Endothelial cell of umbilical vein (primary cell): Measurements from ENCODE around the gene STRN3. TPM values are rescaled to one million over a fixed set of nuclear protein-coding genes. Genes with fewer than 3 reads are reported as not detected.

ENCODE experiments used
- BruUV-seq: library from RNA; stranded (reverse); fragments of 400-500 nt; replicated peaks from 2 replicates; lab custom pipeline; 2021; lab: Mats Ljungman, UMichigan
- CTCF ChIA-PET: fragments of 300-600, 350-600 bp; sonication (Branson Sonifier 250); formaldehyde crosslinking; loops from one replicate; lab custom pipeline; 2021; ENCODE audit warnings: antibody characterized with exemption, inconsistent platforms; lab: Charles Lee
- POLR2A ChIA-PET: fragments of 300-600, 350-600 bp; sonication (Branson Sonifier 250); formaldehyde crosslinking; loops from one replicate; lab custom pipeline; 2021; ENCODE audit warnings: antibody characterized with exemption, inconsistent platforms; lab: Charles Lee
- DNase-seq: peaks from one replicate; pipeline ENCODE4 v3.0.0-alpha.2; 2011; ENCODE audit warnings: low read depth, low spot score
- FAIRE-seq: peaks from 2 replicates; lab custom pipeline; 2011; peaks lifted over from hg19 to GRCh38; lab: Jason Lieb, UNC
- H2AFZ ChIP-seq: 2 replicates; pipeline ENCODE4 v1.6.0; 2012; ENCODE audit warnings: low read depth, low read length, control low read depth, inconsistent platforms
- H3K27ac ChIP-seq: 2 replicates; pipeline ENCODE4 v1.5.1; 2011; ENCODE audit warnings: low read depth, mild to moderate bottlenecking, control low read depth, low read length, moderate library complexity; ENCODE audit not compliant: insufficient read depth
- H3K27me3 ChIP-seq, 2 experiments: 2 replicates each; pipeline versions ENCODE4 v1.6.0 to v1.6.1; 2011; ENCODE audit warnings: low read length in 2 of 2, mixed read lengths in 1 of 2; ENCODE audit not compliant: control insufficient read depth in 2 of 2, insufficient read depth in 2 of 2
- H3K36me3 ChIP-seq, 2 experiments: 2 replicates in 1 of 2; 3 replicates in 1 of 2; pipeline ENCODE4 v1.5.1; 2011; ENCODE audit warnings: low read length in 2 of 2, mild to moderate bottlenecking in 1 of 2, moderate library complexity in 1 of 2; ENCODE audit not compliant: control insufficient read depth in 2 of 2, insufficient read depth in 2 of 2; ENCODE audit errors: extremely low read depth in 1 of 2
- H3K4me1 ChIP-seq: 3 replicates; pipeline ENCODE4 v1.5.1; 2011; ENCODE audit warnings: mild to moderate bottlenecking, low read length; ENCODE audit not compliant: control insufficient read depth, insufficient read depth; ENCODE audit errors: extremely low read depth
- H3K4me2 ChIP-seq: 2 replicates; pipeline ENCODE4 v1.6.1; 2011; ENCODE audit warnings: low read length, control low read depth, mixed read lengths; ENCODE audit not compliant: insufficient read depth
- H3K4me3 ChIP-seq, 3 experiments: fragments of 200-600 bp in 1 of 3; sonication (generic), shearing (Covaris generic) in 1 of 3; replicated peaks in 1 of 3; 2 replicates each; pipeline ENCODE4 v1.5.1; 2011 to 2016; ENCODE audit warnings: control low read depth in 3 of 3, low read length in 3 of 3, mild to moderate bottlenecking in 2 of 3, inconsistent platforms in 1 of 3, low read depth in 1 of 3, moderate library complexity in 1 of 3; ENCODE audit not compliant: insufficient read depth in 1 of 3
- H3K79me2 ChIP-seq: 2 replicates; pipeline ENCODE4 v1.6.0; 2012; ENCODE audit warnings: low read length, inconsistent platforms; ENCODE audit not compliant: control insufficient read depth, insufficient read depth
- H3K9ac ChIP-seq: replicated peaks from 2 replicates; pipeline ENCODE3; 2011; ENCODE audit warnings: low read length, control low read depth; ENCODE audit not compliant: insufficient read depth; ENCODE audit errors: extremely low read depth
- H3K9me1 ChIP-seq: replicated peaks from 3 replicates; pipeline ENCODE4 v1.6.0; 2011; ENCODE audit warnings: mild to moderate bottlenecking, low read length; ENCODE audit not compliant: control insufficient read depth, insufficient read depth; ENCODE audit errors: extremely low read depth
- H3K9me3 ChIP-seq: replicated peaks from 2 replicates; pipeline ENCODE4 v1.5.1; 2012; ENCODE audit warnings: low read length, inconsistent platforms; ENCODE audit not compliant: control insufficient read depth, insufficient read depth
- H4K20me1 ChIP-seq: replicated peaks from 2 replicates; pipeline ENCODE3; 2011; ENCODE audit warnings: mild to moderate bottlenecking, low read length; ENCODE audit not compliant: control insufficient read depth, insufficient read depth; ENCODE audit errors: extremely low read depth
- EZH2 ChIP-seq: IDR thresholded peaks from 2 replicates; pipeline ENCODE4 v1.6.1; 2012; ENCODE audit warnings: borderline replicate concordance, low read depth, mild to moderate bottlenecking, moderate library complexity, low read length, inconsistent platforms; ENCODE audit not compliant: severe bottlenecking
- FOS ChIP-seq: IDR thresholded peaks from 2 replicates; pipeline ENCODE4 v1.6.1; 2011; ENCODE audit warnings: mild to moderate bottlenecking, low read length, moderate library complexity, borderline replicate concordance; ENCODE audit not compliant: insufficient read depth
- GATA2 ChIP-seq: IDR thresholded peaks from 2 replicates; pipeline ENCODE4 v1.7.0; 2011; ENCODE audit warnings: low read depth, mild to moderate bottlenecking, moderate library complexity, mixed read lengths, low read length; ENCODE audit not compliant: insufficient read length, insufficient read depth
- JUN ChIP-seq: IDR thresholded peaks from 2 replicates; pipeline ENCODE4 v1.6.1; 2011; ENCODE audit warnings: borderline replicate concordance, low read depth; ENCODE audit not compliant: insufficient read length, insufficient read depth
- MYC ChIP-seq: IDR thresholded peaks from one replicate; pipeline ENCODE4 v1.6.1; 2011; ENCODE audit warnings: mild to moderate bottlenecking, low read depth, low read length
- POLR2A ChIP-seq: IDR thresholded peaks from 2 replicates; pipeline ENCODE4 v1.6.1; 2012; ENCODE audit warnings: low read depth, mild to moderate bottlenecking, control low read depth, low read length
- POLR2AphosphoS5 ChIP-seq: IDR thresholded peaks from 2 replicates; pipeline ENCODE4 v1.6.1; 2012; ENCODE audit warnings: low read depth, mild to moderate bottlenecking, control low read depth, low read length, moderate library complexity; ENCODE audit not compliant: insufficient read depth
- dilution Hi-C: fragments of 300-500 bp; cut with MboI; formaldehyde crosslinking; loops from one replicate; pipeline ENCODE4 v1.15.0; 2019; ENCODE audit warnings: low sequenced_read_pairs; ENCODE audit not compliant: extremely low pct_ligation_motif_present
- intact Hi-C: fragments of 100-400 bp; cut with micrococcal nuclease; formaldehyde crosslinking; loops from one replicate; pipeline ENCODE4 v1.10.0; 2022
- polyA plus RNA-seq, 4 experiments: library from polyadenylated mRNA; depleted of rRNA in 3 of 4; stranded (reverse) in 3 of 4; unstranded in 1 of 4; fragments of >200 nt; gene quantifications; 2 replicates each; pipeline versions ENCODE4 v1.2.1 to v1.2.3, GENCODE V29; 2011 to 2012; ENCODE audit warnings: missing spikeins in 1 of 4
- total RNA-seq: library from RNA; stranded (reverse); gene quantifications from 2 replicates; pipeline ENCODE4 v1.2.3, GENCODE V29; 2021
- TF ChIP-seq, protein P1 (sequence below): IDR thresholded peaks from 2 replicates; pipeline ENCODE4 v1.6.1; 2011; ENCODE audit not compliant: insufficient read depth, insufficient read length
- TF ChIP-seq, protein P2 (sequence below), 2 donors: IDR thresholded peaks; 1 replicate in 1 of 2; 2 replicates in 1 of 2; pipeline ENCODE4 v1.5.1; 2011; ENCODE audit warnings: low read length in 2 of 2, mild to moderate bottlenecking in 2 of 2, moderate library complexity in 2 of 2, control low read depth in 1 of 2, inconsistent platforms in 1 of 2, low read depth in 1 of 2; ENCODE audit not compliant: insufficient read depth in 1 of 2; ENCODE audit errors: extremely low read depth in 1 of 2

Gene STRN3
- total and polyA plus RNA-seq, 2 donors (not counting 3 experiments of a cell fraction or from before 2014, with no cell fraction given) = 8.4 to 35.1 TPM

DNA sequence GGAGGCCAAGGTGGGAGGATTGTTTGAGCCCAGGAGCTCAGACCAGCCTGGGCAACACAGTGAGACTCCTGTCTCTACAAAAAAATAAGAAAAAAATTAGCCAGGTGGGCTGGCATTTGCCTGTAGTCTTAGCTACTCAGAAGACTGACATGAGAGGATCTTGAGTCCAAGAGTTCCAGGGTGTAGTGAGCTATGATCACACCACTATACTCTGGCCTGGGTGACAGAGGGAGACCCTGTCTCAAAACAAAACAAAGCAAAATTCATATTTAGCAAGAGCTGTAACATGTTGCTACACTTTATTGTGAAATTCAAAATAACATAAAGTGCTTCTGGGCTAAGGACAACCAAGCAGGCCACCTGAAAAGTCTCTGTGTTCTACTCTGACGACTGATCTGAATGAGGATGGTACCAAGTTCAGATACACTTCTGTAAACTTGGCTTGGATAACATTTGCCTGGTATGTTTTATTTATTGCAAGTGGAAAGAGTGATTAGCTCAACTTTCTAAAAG lies 11.6 kb upstream of the STRN3 start:
- DNase-seq = no peak
- no peaks in the 10 kb centered on the region for H3K27me3 ChIP-seq

More for the DNA sequence above, 11.6 kb upstream of the STRN3 start:
- ChIA-PET CTCF (interaction anchor here (1.3 to 2.6 kb wide), 5 partner anchors 9 to 57 kb away, joined by 3 to 21 read pairs (median 7); partner anchors contain the start of genes AP4S1 and STRN3), POLR2A (interaction anchor here (2.3 kb wide), 1 partner anchor 11 kb away, joined by 26 read pairs; the partner anchor contains the start of gene STRN3)
- Histone ChIP-seq H3K4me2 (peak overlapping the region; percentile 34), H3K9me1 (no peaks in the 10 kb centered on the region), H3K36me3 (no peaks in the 10 kb centered on the region), H4K20me1 (no peaks in the 10 kb centered on the region), H3K4me3 (no peak overlapping the region), H3K27ac (no peak overlapping the region), H3K9ac (no peak overlapping the region), H3K9me3 (no peaks in the 10 kb centered on the region), H3K4me1 (peaks cover 21% of the 10 kb centered on the region), H3K79me2 (no peaks in the 10 kb centered on the region), H2AFZ (no peak overlapping the region)
- intact Hi-C loops (loop anchor here (1.0 kb wide), 2 partner anchors 11 to 57 kb away; partner anchors contain the start of gene STRN3), dilution Hi-C loops (no loop called here)
- FAIRE-seq = no peak
- no TSS peak for BruUV-seq
- no peak for TF ChIP-seq POLR2AphosphoS5
- TF ChIP-seq JUN = no peak
- TF ChIP-seq, protein P1, sequence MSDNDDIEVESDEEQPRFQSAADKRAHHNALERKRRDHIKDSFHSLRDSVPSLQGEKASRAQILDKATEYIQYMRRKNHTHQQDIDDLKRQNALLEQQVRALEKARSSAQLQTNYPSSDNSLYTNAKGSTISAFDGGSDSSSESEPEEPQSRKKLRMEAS = no peak
- TF ChIP-seq MYC = no peak
- no peak for TF ChIP-seq POLR2A
- TF ChIP-seq FOS = no peak
- TF ChIP-seq EZH2 = no peak
- no peak for TF ChIP-seq GATA2
- TF ChIP-seq, protein P2, sequence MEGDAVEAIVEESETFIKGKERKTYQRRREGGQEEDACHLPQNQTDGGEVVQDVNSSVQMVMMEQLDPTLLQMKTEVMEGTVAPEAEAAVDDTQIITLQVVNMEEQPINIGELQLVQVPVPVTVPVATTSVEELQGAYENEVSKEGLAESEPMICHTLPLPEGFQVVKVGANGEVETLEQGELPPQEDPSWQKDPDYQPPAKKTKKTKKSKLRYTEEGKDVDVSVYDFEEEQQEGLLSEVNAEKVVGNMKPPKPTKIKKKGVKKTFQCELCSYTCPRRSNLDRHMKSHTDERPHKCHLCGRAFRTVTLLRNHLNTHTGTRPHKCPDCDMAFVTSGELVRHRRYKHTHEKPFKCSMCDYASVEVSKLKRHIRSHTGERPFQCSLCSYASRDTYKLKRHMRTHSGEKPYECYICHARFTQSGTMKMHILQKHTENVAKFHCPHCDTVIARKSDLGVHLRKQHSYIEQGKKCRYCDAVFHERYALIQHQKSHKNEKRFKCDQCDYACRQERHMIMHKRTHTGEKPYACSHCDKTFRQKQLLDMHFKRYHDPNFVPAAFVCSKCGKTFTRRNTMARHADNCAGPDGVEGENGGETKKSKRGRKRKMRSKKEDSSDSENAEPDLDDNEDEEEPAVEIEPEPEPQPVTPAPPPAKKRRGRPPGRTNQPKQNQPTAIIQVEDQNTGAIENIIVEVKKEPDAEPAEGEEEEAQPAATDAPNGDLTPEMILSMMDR (IDR thresholded peaks at IDR 0.05; ENCODE audit: extremely low read depth in 1 of 2, insufficient read depth in 1 of 2, low read depth in 1 of 2, low read length in 2 of 2) = no peak
